Measurements from ENCODE around the gene MSI2.

MSI2 gene

GRCh38 chr17:57614742-57615141 lies 358.4 kb downstream of the MSI2 start:
- TF ChIP-seq ZBTB7A (IDR thresholded peaks at IDR 0.05; ENCODE audit: low read depth) (no peak), FOXM1 (IDR thresholded peaks at IDR 0.05; ENCODE audit: borderline replicate concordance, low read depth) (no peak), EGR1 (IDR thresholded peaks at IDR 0.05) (no peak), CREB1 (IDR thresholded peaks at IDR 0.05; ENCODE audit: low read depth) (no peak)

- TF ChIP-seq YY1 (IDR thresholded peaks at IDR 0.05; ENCODE audit: low read depth) (no peak), TCF12 (IDR thresholded peaks at IDR 0.05; ENCODE audit: low read depth) (no peak), USF1 (IDR thresholded peaks at IDR 0.05) (no peak), MAX (IDR thresholded peaks at IDR 0.05) (no peak), NFIC (IDR thresholded peaks at IDR 0.05) (no peak), TEAD4 (IDR thresholded peaks at IDR 0.05) (no peak), EGR1 (IDR thresholded peaks at IDR 0.05) (no peak), REST (IDR thresholded peaks at IDR 0.05; ENCODE audit: low read depth) (no peak), TAF1 (IDR thresholded peaks at IDR 0.05; ENCODE audit: low read depth) (no peak), CREB1 (IDR thresholded peaks at IDR 0.05; ENCODE audit: low read depth) (no peak), CEBPB (IDR thresholded peaks at IDR 0.05) (no peak), ZBTB7A (IDR thresholded peaks at IDR 0.05; ENCODE audit: low read depth) (no peak), EP300 (IDR thresholded peaks at IDR 0.05; ENCODE audit: borderline replicate concordance) (no peak), RAD21 (IDR thresholded peaks at IDR 0.05; ENCODE audit: low read depth) (no peak), FOXM1 (IDR thresholded peaks at IDR 0.05; ENCODE audit: borderline replicate concordance, low read depth) (no peak)
Observed at GRCh38 chr17:57615836-57616757, 359.8 kb downstream of the MSI2 start.

GRCh38 chr17:57617218-57617617 lies 360.9 kb downstream of the MSI2 start:
- no peak for TF ChIP-seq TEAD4 (IDR thresholded peaks at IDR 0.05)
- no peak for TF ChIP-seq CREB1 (IDR thresholded peaks at IDR 0.05; ENCODE audit: low read depth)
- TF ChIP-seq MAX (IDR thresholded peaks at IDR 0.05), result no peak
- no peak for TF ChIP-seq FOXM1 (IDR thresholded peaks at IDR 0.05; ENCODE audit: borderline replicate concordance, low read depth)
- no peak for TF ChIP-seq TAF1 (IDR thresholded peaks at IDR 0.05; ENCODE audit: low read depth)
- TF ChIP-seq RAD21 (IDR thresholded peaks at IDR 0.05; ENCODE audit: low read depth), result no peak
- no peak for TF ChIP-seq EGR1 (IDR thresholded peaks at IDR 0.05)
- no peak for TF ChIP-seq NFIC (IDR thresholded peaks at IDR 0.05)
- no peak for TF ChIP-seq YY1 (IDR thresholded peaks at IDR 0.05; ENCODE audit: low read depth)
- no peak for TF ChIP-seq TCF12 (IDR thresholded peaks at IDR 0.05; ENCODE audit: low read depth)
- no peak for TF ChIP-seq USF1 (IDR thresholded peaks at IDR 0.05)
- no peak for TF ChIP-seq CEBPB (IDR thresholded peaks at IDR 0.05)

- TF ChIP-seq EP300 (IDR thresholded peaks at IDR 0.05; ENCODE audit: borderline replicate concordance), result no peak
- no peak for TF ChIP-seq REST (IDR thresholded peaks at IDR 0.05; ENCODE audit: low read depth)
- no peak for TF ChIP-seq RAD21 (IDR thresholded peaks at IDR 0.05; ENCODE audit: low read depth)
- no peak for TF ChIP-seq TCF12 (IDR thresholded peaks at IDR 0.05; ENCODE audit: low read depth)
- TF ChIP-seq MAX (IDR thresholded peaks at IDR 0.05), result no peak
- TF ChIP-seq TEAD4 (IDR thresholded peaks at IDR 0.05), result no peak
- no peak for TF ChIP-seq TAF1 (IDR thresholded peaks at IDR 0.05; ENCODE audit: low read depth)
- TF ChIP-seq CREB1 (IDR thresholded peaks at IDR 0.05; ENCODE audit: low read depth), result no peak
- no peak for TF ChIP-seq EGR1 (IDR thresholded peaks at IDR 0.05)
- no peak for TF ChIP-seq FOXM1 (IDR thresholded peaks at IDR 0.05; ENCODE audit: borderline replicate concordance, low read depth)
- no peak for TF ChIP-seq CEBPB (IDR thresholded peaks at IDR 0.05)
Observed at GRCh38 chr17:57619061-57619937, 363.0 kb downstream of the MSI2 start.

- no peak for TF ChIP-seq TCF12 (IDR thresholded peaks at IDR 0.05; ENCODE audit: low read depth)
- TF ChIP-seq EP300 (IDR thresholded peaks at IDR 0.05; ENCODE audit: borderline replicate concordance), result no peak
- no peak for TF ChIP-seq YY1 (IDR thresholded peaks at IDR 0.05; ENCODE audit: low read depth)
- no peak for TF ChIP-seq RAD21 (IDR thresholded peaks at IDR 0.05; ENCODE audit: low read depth)
- TF ChIP-seq USF1 (IDR thresholded peaks at IDR 0.05), result no peak
- TF ChIP-seq MAX (IDR thresholded peaks at IDR 0.05), result no peak
- no peak for TF ChIP-seq TEAD4 (IDR thresholded peaks at IDR 0.05)
- TF ChIP-seq ZBTB7A (IDR thresholded peaks at IDR 0.05; ENCODE audit: low read depth), result no peak
- no peak for TF ChIP-seq FOXM1 (IDR thresholded peaks at IDR 0.05; ENCODE audit: borderline replicate concordance, low read depth)
- TF ChIP-seq CREB1 (IDR thresholded peaks at IDR 0.05; ENCODE audit: low read depth), result no peak
- TF ChIP-seq TAF1 (IDR thresholded peaks at IDR 0.05; ENCODE audit: low read depth), result no peak
- TF ChIP-seq NFIC (IDR thresholded peaks at IDR 0.05), result no peak
- TF ChIP-seq REST (IDR thresholded peaks at IDR 0.05; ENCODE audit: low read depth), result no peak
- no peak for TF ChIP-seq EGR1 (IDR thresholded peaks at IDR 0.05)
- TF ChIP-seq CEBPB (IDR thresholded peaks at IDR 0.05), result no peak
Observed at GRCh38 chr17:57620576-57620975, 364.3 kb downstream of the MSI2 start.

All from Ishikawa (cell line).